Hepatic stellate cell (primary cell): Measurements from ENCODE around the gene GPR152.
A peak's percentile ranks its signal among the peaks of the same experiment; 100 is the strongest.
"Not testable (repeated sequence)": the region's sequence is repeated elsewhere in the genome, so short reads cannot be mapped to it uniquely, and the experiment has no call there.

Experiments
- DNase-seq: peaks from one replicate; pipeline ENCODE4 v3.0.0; 2011; ENCODE audit warnings: low spot score

The GPR152 gene

DNA sequence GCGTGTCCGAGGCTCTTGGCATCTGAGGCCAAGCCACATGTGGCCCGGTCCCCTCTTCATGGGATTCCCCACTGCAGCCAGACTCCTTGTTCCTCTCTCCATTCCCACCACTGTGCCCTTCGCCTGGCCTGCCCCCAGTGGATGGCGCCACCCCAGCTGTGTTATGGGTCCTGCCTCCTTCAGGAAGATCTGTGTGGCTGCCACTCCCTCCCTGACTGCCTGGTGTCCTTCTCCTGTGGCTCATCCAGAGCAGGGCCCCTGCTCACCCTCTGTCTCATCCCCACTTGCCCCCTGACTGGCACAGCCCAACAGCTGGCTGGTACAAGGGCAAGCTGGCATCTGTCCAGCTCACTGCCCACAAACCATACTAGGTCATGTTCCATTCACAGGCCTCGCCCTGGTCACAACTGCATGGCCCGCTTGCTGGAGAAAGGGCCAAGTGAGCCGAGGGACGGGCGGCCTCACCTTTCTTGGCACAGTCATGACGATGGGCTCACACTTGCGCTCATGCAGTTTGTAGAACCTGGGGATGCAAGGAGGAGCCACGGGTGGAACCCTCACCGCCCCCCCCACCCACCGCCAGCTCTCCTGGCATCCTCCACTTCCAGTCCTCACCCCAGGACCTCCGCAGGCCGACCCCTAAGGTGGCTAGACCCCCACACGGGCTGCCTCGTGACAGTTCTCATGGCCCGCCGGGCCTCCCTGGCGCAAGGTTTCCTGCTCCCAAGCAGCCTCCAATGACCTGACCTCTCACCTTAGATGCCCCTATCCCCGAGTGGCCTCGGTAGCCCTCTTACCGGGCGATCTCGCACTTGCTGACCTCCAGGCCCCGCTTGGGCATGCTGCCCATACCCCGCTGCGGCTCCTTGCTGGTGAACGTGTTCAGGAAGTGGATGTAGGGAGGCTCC, 13.0 kb downstream of the GPR152 start:
- peak; percentile 59 for DNase-seq

DNA sequence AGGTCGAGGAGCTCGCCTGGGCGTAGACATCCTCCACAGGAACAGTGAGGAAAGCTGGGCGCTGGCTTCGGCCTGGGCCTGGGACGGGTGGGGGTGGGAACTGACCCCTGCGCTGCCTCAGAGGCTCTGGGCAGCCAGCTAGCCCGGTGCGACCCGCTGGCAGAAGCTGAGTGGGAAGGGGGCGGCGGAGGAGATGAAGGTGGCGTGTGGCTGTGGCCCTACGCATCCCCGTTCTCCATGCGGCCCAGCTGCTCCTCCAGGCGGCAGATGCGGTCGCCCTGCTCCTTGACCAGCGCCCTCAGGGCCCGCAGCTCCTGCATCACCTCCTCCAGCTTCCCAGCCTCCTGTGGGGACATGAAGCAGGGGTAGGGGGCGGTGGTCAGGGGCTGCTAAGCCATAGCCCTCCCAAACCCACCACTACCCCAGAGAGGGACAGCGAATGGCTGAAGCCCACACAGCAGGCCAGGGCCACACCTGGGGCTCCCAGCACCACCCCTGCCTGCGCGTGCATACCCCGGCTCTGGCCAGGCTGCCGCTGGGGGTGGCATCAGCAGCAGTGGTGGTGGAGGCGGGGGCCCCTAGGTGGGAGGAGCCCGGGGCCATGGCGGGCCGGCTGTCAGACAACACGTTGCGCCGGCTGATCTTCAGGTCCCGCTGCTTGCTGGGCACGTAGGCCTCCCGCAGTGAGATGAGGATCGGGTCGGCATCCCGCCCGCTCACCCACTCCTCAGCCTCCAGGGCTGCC, 14.2 kb downstream of the GPR152 start:
- no peak for DNase-seq

DNA sequence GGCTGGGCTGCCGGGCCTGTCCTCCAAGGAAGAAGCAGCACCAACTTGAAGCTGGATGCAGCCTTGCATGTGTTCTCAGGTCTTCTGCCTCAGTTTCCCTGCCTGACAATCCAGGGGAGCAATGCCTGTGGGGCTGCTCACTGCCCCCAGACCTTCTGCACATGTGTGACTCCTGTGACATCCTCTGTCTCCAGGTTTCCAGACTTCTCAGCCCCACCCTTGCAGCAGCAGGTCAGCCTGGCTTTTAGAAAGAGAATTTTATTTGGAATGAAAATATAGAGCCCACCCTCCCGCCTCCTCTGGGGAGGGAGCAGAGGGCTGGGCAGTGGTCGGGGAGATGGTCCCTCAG, 14.7 kb downstream of the GPR152 start:
- DNase-seq: no peak

DNA sequence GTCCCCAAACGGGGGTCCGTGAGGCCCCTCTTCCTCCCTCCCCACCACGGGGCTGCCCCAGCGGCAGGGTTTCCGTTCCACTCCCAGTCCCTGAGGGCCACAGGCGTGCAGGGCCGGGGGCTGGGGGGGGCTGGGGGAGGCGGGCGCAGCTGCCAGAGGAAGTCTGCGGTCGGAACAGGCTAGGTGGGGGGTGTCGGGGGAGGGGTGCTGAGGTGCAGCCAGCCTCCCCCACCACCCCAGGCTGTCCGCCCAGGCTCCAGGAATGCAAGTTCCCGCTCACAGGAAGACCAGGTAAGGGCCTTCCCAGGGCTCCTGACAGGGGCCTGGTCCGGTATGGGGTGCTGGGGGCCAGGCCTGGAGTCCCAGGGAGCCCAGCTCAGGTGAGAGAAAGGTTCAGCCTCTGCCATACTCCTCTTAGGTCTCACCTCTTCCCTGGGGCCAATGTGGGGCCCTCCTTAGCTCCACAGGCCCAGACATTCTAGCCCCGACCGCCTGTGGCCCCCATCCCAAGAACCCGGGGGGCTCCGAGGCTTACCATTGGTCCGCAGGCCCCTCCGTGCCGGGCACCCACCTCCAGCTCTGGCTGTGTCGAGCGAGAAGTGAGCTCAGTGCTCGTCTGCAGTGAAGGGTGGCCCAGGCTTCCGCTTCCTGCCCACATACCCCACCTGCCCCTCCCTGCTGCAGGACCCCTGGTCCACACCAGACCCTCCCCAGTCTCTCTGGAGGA, 15.3 kb downstream of the GPR152 start, which contains the start of gene PTPRCAP:
TSS of gene PTPRCAP (minus strand) at position 601 of the 727 bp plus-strand sequence. CDS start at position 538, 63 bp downstream.
- DNase-seq: no peak

DNA sequence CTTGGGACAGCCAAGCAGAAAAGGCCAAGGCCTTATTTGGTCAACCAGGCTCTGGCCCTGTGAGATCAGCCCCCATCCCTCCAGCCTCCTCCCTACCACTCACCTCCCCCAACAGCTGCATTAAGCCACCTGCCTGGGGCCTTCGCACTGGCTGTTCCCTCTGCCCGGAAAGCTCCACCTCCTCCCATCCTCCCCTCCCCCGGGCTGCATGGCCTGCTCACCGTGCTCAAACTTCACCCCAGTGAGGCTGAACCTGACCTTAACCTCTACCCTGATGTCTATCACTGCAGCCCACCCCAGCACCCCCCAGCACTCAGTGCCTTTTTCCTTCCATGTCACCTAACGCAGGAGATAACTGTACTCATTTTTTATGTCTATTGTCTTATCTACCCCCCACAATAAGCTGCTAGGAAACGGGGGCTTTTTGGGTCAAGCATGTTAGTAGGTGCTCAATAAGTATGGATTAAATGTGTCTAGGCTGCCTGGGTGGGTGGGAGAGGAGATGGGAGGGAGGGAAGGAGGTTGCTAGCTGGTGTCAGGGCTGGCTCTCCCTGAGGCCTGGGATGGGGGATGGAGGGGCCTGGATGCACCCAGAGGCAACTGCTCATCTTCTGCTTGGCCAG, 16.0 kb downstream of the GPR152 start:
- no peak for DNase-seq

DNA sequence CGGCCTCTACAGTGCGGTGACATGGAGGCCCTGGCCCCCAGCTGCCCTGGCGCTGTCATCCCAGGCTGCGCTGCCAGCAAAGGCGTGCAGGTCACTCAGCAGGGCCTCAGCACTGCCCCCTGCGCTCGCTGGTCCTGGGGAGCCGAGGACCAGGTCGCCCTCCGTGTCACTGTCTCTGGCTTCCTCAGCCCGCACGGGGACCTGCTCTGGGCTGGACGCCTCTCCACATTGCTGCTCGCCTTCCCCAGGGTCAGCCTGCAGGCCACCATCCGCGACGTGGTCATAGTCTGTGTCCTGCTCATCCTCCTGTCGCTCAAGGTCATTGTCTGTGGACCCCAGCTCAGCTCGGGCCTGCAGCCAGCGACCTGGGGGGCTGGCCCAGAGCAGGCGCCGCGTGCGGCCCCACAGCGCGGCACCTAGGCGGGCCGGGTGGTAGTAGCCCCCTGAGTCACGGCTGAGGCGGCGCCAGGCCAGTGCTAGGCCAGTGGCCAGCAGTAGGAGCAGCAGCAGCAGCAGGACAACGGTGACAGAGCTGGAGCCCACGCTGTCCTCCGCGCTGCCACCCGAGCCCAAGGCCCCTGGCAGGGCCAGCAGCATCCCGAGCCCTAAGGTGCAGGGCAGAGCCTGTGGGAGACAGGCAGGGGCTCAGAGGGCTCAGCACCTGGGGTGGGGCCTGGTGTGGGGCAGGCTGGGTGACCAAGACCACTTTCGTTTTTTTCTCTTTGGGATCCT, 16.6 kb downstream of the GPR152 start:
- no peak for DNase-seq

DNA sequence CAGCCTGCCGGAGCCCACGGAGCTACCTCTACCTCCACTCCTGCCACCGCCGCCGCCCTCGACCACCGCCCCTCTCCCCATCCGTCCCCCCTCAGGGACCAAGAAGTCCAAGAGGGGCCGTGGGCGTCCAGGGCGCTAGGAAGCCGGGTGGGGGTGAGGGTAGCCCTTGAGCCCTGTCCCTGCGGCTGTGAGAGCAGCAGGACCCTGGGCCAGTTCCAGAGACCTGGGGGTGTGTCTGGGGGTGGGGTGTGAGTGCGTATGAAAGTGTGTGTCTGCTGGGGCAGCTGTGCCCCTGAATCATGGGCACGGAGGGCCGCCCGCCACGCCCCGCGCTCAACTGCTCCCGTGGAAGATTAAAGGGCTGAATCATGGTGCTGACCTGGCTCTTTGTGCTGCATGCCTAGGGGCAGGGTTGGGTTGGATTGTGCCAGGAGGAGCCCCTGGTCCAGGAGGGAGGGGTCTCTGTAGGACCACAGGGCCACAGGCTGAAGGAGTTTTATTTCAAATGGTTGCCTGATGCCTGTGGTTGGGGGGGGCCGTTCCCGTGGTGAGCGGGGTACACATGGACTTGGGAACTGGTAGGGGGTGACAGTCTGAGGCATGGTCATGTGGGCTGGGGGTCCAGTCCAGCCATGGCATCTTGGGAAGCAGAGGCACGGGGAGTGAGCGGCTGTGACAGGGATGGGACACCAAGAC, 17.4 kb downstream of the GPR152 start:
- DNase-seq: no peak

DNA sequence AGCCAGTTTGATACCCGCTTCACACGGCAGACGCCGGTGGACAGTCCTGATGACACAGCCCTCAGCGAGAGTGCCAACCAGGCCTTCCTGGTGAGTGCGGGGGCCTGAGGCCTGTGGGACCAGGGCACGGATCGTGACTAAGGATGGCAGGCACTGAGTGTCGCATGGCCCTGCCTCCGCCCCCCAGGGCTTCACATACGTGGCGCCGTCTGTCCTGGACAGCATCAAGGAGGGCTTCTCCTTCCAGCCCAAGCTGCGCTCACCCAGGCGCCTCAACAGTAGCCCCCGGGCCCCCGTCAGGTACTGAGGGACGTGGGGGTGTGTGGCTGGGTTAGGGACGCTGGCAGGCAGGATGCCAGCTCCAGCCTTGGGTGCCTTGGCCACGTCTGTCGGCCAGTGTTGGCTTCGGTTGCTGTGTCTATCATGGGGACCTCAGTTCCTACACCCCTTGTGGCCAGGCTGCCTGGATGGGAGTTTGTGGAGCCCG, 18.1 kb downstream of the GPR152 start:
- no peak for DNase-seq

DNA sequence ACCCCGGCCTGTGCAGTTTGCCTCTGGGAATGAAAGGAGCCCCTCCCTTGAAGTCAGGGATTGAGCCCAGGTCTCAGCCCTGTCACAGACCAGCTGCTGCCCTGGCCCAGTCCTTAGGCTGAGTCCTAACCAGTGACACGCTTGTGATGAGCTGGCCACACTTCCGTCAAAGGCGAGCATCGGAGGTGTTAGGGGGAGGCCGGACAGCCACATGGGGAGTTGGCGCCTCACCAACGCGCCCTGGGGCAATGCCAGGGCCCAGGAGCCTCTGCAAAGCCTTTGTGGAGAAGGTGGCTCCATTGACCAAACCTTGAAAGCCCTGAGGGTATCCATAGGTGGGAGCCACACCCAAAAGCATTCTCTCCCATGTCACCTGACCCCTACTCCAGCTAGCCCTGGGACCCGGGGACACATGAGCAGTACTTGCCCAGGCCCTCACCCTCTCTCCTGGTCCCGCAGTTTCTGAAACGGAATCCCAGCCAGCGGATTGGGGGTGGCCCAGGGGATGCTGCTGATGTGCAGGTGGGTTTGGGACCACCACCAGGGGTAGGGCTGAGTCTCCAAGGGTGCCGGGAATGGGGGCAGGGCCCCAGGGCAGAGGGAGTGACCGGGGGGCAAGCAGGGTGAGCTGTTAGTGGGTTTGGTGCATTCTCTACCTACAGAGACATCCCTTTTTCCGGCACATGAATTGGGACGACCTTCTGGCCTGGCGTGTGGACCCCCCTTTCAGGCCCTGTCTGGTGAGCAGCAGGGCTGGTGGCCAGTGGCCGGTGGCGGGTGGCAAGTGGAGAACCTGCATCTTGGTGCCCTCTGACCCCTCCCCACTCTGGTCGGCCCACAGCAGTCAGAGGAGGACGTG, 18.8 kb downstream of the GPR152 start:
- no peak for DNase-seq

DNA sequence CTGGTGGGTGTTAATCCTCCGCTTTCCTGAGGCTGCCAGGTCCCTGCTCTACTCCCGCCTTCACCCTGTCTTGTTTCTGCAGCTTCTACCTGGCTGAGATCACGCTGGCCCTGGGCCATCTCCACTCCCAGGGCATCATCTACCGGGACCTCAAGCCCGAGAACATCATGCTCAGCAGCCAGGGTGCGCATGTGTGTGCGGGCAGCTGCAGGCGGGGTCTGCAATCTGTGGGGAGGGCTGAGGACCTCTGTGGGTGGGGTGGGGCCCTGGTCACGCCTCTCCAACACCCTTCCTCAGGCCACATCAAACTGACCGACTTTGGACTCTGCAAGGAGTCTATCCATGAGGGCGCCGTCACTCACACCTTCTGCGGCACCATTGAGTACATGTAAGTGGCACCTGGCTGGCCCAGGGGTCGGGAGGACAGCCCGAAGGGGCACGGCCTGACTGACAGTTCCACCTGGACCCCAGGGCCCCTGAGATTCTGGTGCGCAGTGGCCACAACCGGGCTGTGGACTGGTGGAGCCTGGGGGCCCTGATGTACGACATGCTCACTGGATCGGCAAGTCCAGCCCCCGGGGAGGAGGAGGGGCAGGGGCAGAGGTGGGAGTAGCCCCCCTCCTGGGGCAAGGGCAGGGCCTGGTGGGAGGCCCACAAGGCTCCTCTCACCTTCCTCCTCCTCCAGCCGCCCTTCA, 19.7 kb downstream of the GPR152 start:
- DNase-seq: no peak

DNA sequence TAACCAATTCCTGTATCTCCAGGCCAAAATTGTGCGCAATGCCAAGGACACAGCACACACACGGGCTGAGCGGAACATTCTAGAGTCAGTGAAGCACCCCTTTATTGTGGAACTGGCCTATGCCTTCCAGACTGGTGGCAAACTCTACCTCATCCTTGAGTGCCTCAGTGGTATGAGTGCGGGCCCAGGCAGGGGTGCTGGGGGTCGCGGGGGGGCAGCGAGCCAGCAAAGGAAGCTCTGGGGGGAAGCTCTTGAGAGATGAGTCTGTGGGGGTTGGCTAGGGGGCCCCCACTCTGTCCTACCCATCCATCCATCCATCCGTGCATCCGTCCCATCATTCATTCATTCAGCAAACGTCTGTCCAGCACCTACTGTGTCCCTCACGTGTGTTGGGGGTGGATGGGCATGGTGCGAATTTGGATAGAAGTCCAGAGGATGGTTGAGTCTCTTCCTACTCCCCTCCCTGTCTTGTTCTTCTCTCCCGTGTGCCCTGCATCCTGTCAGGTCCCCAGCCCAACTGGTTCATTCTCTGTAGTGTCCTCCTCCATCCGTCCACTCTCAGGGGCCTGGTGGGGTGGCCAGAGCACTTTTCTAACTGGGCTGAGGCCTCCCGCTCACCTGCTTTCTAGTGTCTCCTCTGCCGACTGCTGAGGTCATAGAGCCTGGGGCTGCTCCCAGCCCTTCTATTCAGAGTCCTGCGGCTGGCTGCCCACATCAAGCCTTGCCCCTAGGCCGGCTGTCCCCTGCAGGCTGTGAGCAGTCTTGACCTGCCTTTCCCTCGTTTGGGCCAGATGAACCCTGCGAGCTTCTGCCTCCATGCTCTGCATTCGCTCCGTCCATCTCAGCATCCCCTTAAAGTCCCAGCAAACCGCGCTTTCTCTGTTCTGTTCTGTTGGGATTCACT, 20.9 kb downstream of the GPR152 start:
- DNase-seq: no peak

DNA sequence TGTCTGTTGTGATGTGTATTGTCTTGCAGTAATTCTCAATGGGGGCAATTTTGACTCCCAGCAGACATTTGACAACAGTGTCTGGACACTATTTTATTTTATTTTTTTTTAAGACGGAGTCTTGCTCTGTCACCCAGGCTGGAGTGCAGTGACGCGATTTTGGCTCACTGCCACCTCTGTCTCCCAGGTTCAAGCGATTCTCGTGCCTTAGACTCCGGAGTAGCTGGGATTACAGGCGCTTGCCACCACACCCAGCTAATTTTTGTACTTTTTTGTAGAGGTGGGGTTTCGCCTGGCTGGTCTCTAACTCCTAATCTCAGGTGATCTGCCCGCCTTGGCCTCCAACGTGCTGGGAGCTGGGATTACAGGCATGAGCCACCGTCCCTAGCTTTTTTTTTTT, 22.8 kb downstream of the GPR152 start:
- no peak for DNase-seq

DNA sequence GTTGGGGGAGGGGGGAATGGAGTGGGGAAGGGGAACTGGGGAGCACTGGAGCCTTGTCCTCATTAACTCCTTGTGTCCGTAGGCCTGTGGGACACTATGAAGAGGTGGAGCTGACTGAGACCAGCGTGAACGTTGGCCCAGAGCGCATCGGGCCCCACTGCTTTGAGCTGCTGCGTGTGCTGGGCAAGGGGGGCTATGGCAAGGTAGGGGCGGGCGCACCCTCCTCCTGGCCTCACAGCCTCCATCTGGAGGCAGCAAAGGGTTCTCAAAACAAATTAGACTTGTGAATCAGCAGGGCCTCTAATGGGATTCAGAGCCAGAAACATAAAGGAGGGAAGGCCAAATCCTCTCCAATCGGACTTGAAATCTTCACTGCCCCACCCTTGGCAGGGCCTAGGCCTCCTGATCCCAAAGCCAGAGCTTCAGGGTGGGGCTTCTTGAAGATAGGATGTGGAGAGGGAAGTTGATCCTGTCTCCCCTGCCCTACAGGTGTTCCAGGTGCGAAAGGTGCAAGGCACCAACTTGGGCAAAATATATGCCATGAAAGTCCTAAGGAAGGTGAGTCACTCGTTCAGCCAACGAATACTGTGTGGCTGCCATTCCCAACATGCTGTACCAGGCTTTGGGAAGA, 23.4 kb downstream of the GPR152 start:
- no peak for DNase-seq

DNA sequence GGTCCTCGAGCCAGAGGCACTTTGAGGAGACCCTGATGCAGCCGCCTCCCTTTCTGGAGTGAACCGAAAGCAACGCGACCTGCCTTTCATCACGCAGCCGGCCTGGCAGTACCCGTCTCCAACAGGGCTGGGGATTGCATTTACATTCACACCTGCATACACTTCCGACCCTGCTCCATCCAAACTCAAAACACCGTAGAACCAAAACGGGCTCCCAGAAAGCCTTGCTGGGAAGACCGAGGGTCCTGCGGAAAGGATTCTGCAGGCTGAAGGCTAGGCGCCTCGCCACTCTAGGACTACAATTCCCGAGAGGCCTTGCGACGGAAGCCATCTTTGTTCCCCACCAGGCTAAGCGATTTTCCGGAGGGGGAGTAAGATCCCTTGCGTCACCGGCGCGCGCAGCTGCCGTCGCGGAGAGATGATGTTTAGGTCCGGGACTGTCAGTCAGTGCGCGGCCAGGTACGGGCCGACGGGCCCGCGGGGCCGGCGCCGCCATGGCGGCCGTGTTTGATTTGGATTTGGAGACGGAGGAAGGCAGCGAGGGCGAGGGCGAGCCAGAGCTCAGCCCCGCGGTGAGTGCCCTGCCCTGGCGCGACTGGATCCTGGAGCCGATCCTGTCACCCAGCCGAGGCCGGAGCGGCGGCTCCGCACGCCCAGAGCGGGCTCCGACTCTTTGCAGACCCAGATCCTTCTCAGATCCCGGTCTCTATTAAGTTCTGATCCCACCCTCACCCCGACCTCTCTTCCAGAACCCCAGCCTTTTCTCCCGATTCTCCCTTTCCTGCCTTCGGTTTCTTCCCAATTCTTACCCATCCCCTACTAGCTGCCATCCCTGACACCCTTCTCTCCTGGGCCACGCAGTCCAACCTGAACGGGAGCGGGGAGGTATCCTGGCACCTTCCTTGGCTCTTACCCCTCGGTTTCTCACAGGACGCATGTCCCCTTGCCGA, 24.2 kb downstream of the GPR152 start, which contains the start of gene RPS6KB2:
TSS of gene RPS6KB2 (plus strand) at position 443 of the 950 bp plus-strand sequence. CDS start at position 495, 52 bp downstream.
- DNase-seq: peak; percentile 100

DNA sequence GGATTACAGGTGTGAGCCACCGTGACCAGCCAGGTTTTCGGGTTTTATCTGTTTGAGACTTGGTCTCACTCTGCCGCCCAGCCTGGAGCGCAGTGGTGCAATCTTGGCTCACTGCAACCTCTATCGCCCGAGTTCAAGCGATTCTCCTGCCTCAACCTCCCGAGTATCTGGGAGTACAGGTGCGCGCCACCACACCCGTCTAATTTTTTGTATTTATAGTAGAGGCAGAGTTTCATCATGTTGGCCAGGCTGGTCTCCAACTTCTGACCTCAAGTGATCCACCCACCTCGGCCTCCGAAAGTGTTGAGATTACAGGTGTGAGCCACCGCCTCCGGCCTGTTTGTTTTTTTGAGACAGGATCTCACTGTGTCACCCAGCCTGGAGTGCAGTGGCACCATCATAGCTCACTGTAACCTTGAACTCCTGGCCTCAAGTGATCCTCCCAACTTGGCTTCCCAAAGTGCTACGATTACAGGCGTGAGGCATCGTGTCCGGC, 25.1 kb downstream of the GPR152 start:
- DNase-seq: not testable (repeated sequence)
